Testis (tissue), 3 donors: Measurements from ENCODE around the gene PEPD. TPM values are rescaled to one million over a fixed set of nuclear protein-coding genes. Genes with fewer than 3 reads are reported as not detected.

Experiments used
- DNase-seq: peaks from one replicate; pipeline ENCODE4 v3.0.0-alpha.2; 2019
- H3K27ac ChIP-seq, 2 donors: fragments of 200-600 bp; sonication (generic); one replicate each; pipeline ENCODE4 v1.5.1; 2019
- H3K27me3 ChIP-seq: fragments of 200-600 bp; sonication (generic); one replicate; pipeline ENCODE4 v1.5.1; 2019
- H3K36me3 ChIP-seq: fragments of 200-600 bp; sonication (generic); one replicate; pipeline ENCODE4 v1.5.1; 2017; ENCODE audit warnings: low read depth; ENCODE audit errors: missing control alignments
- H3K4me1 ChIP-seq: fragments of 200-600 bp; sonication (generic); one replicate; pipeline ENCODE4 v1.5.1; 2019
- H3K4me3 ChIP-seq, 2 donors: fragments of 200-600 bp; sonication (generic); one replicate each; pipeline ENCODE4 v1.5.1; 2017 to 2019
- H3K9me3 ChIP-seq: fragments of 200-600 bp; sonication (generic); one replicate; pipeline ENCODE4 v1.5.1; 2017
- POLR2A ChIP-seq: fragments of 450-650 bp; IDR thresholded peaks from one replicate; pipeline ENCODE4 v1.6.1; 2017; ENCODE audit warnings: antibody characterized with exemption, mild to moderate bottlenecking, moderate library complexity
- WGBS, 2 donors: methylation state at CpG; one replicate each; pipeline ENCODE4 v1.1.5; 2018; 5-methylcytosine and 5-hydroxymethylcytosine counted together
- intact Hi-C: fragments of 100-400 bp; cut with DNase I; formaldehyde crosslinking; loops from one replicate; pipeline ENCODE4 v1.15.1; 2023; ENCODE audit warnings: low total_unique reads
- polyA plus RNA-seq: library from polyadenylated mRNA; stranded (reverse); fragments of 350-450 nt; fragmentation: Illumina TruSeq; extraction: RNeasy Lipid Tissue Mini Kit (QIAGEN cat#74804); gene quantifications from one replicate; pipeline ENCODE4 v1.2.3, GENCODE V29; 2014; ENCODE audit warnings: low read depth, low replicate concordance; ENCODE audit not compliant: insufficient read depth
- total RNA-seq, 2 donors: library from RNA; depleted of rRNA; stranded (reverse); fragments of >200 nt; gene quantifications; one replicate each; pipeline ENCODE4 v1.2.3, GENCODE V29; 2016
- TF ChIP-seq, protein P1 (sequence below), 3 experiments: fragments of 450-650 bp in 2 of 3; fragments of 200-600 bp in 1 of 3; sonication (generic) in 1 of 3; IDR thresholded peaks; one replicate each; pipeline ENCODE4 v1.5.1; 2016 to 2019; ENCODE audit warnings: antibody characterized with exemption in 3 of 3, mild to moderate bottlenecking in 2 of 3, moderate library complexity in 1 of 3

The PEPD gene
- total and polyA plus RNA-seq, 3 donors from 2014 or later = 51.1 to 87.9 (median 58.0) TPM

- intact Hi-C loops = no loop called here
Observed at GRCh38 chr19:33427801-33428626, 93.6 kb downstream of the PEPD start.

DNA sequence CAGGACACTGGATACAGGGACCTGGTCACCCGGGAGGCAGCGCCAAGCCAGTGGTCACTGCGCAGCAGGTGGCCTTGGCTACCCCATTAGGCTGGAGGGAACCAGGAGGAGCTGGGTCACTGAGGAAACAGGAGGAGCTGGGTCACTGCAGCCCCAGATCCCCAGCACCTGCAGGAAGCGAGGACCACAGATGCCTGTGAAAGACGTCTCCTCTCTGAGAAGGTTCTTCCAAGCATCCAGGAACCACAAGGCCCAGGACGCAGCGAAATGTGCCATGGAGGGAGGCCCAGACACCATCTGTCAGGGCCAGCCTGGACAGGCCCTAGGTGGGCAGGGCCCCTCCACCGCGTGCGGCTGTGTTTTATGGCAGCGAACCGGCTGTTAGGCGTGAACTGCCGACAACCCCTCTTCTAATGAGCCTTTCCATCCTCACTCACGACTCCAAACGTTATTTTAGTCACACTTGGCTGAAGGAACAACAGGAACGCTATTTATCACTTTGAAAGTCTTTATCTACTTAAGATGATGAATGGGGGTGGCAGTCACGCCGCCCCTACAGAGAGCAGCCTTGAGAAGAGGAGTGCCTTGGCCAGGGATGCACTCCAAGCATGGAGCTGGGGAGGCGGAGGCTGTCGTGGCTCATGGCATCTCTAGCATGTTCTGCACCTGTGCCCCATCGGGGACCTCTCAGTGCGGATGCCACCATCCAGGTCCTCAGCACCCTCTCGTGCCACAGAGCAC, 94.8 kb downstream of the PEPD start:
- no peaks in the 10 kb centered on the region for H3K4me1 ChIP-seq
- WGBS, 2 donors = 79 to 87% methylated on average over 24 of the region's 24 CpGs
- no peaks in the 10 kb centered on the region for H3K9me3 ChIP-seq
- no peak overlapping the region for H3K27ac ChIP-seq
- no peaks in the 10 kb centered on the region for H3K27me3 ChIP-seq
- intact Hi-C loops = no loop called here
- H3K36me3 ChIP-seq = no peaks in the 10 kb centered on the region
- TF ChIP-seq, protein P1, sequence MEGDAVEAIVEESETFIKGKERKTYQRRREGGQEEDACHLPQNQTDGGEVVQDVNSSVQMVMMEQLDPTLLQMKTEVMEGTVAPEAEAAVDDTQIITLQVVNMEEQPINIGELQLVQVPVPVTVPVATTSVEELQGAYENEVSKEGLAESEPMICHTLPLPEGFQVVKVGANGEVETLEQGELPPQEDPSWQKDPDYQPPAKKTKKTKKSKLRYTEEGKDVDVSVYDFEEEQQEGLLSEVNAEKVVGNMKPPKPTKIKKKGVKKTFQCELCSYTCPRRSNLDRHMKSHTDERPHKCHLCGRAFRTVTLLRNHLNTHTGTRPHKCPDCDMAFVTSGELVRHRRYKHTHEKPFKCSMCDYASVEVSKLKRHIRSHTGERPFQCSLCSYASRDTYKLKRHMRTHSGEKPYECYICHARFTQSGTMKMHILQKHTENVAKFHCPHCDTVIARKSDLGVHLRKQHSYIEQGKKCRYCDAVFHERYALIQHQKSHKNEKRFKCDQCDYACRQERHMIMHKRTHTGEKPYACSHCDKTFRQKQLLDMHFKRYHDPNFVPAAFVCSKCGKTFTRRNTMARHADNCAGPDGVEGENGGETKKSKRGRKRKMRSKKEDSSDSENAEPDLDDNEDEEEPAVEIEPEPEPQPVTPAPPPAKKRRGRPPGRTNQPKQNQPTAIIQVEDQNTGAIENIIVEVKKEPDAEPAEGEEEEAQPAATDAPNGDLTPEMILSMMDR (IDR thresholded peaks at IDR 0.05) = no peak
- TF ChIP-seq POLR2A = no peak
- no peak for DNase-seq
- H3K4me3 ChIP-seq = no peak overlapping the region

More at GRCh38 chr19:33427801-33428626, 93.6 kb downstream of the PEPD start:
- H3K27me3 ChIP-seq = no peaks in the 10 kb centered on the region
- 84 to 92% methylated on average over 21 to 22 of the region's 22 CpGs for WGBS, 2 donors
- H3K9me3 ChIP-seq = no peaks in the 10 kb centered on the region
- H3K4me1 ChIP-seq = peaks cover 3% of the 10 kb centered on the region
- TF ChIP-seq, protein P1 (IDR thresholded peaks at IDR 0.05) = no peak
- TF ChIP-seq POLR2A = no peak
- no peak overlapping the region for H3K27ac ChIP-seq
- no peak overlapping the region for H3K4me3 ChIP-seq
- no peak for DNase-seq
- no peaks in the 10 kb centered on the region for H3K36me3 ChIP-seq

- intact Hi-C loops = no loop called here
- no peak for DNase-seq
- 94 to 96% methylated on average over 8 of the region's 8 CpGs for WGBS, 2 donors
Observed at GRCh38 chr19:33424181-33424580, 97.4 kb downstream of the PEPD start.

GRCh38 chr19:33422369-33423180, 99.0 kb downstream of the PEPD start:
- WGBS, 2 donors = 96 to 98% methylated on average over 3 of the region's 3 CpGs
- no peak for DNase-seq
- TF ChIP-seq, protein P1 (IDR thresholded peaks at IDR 0.05) = no peak
- TF ChIP-seq POLR2A = no peak
- H3K27me3 ChIP-seq = no peaks in the 10 kb centered on the region
- intact Hi-C loops = no loop called here
- no peaks in the 10 kb centered on the region for H3K9me3 ChIP-seq
- no peaks in the 10 kb centered on the region for H3K4me1 ChIP-seq
- no peak overlapping the region for H3K27ac ChIP-seq
- H3K4me3 ChIP-seq = no peak overlapping the region
- no peaks in the 10 kb centered on the region for H3K36me3 ChIP-seq

More at GRCh38 chr19:33424181-33424580, 97.4 kb downstream of the PEPD start:
- no peaks in the 10 kb centered on the region for H3K36me3 ChIP-seq
- H3K27ac ChIP-seq = no peak overlapping the region
- H3K9me3 ChIP-seq = no peaks in the 10 kb centered on the region
- TF ChIP-seq, protein P1 (IDR thresholded peaks at IDR 0.05) = no peak
- TF ChIP-seq POLR2A = no peak
- H3K4me3 ChIP-seq = no peak overlapping the region
- H3K27me3 ChIP-seq = no peaks in the 10 kb centered on the region
- H3K4me1 ChIP-seq = no peaks in the 10 kb centered on the region
